Neural cell (in vitro differentiated cells): ENCODE results near the gene CAMSAP2. TPM values are rescaled to one million over a fixed set of nuclear protein-coding genes. Genes with fewer than 3 reads are reported as not detected.

Source experiments
- H2AFZ ChIP-seq: fragments of 200-600, 300-800 bp; sonication (generic), shearing (Covaris generic); 2 replicates; pipeline ENCODE4 v1.6.0; 2014; ENCODE audit warnings: low read depth, mild to moderate bottlenecking, antibody characterized with exemption, low read length, moderate library complexity
- H3F3A ChIP-seq: fragments of 200-600 bp; shearing (Covaris generic); 2 replicates; pipeline ENCODE4 v1.6.1; 2016; ENCODE audit warnings: mild to moderate bottlenecking, moderate library complexity, mixed read lengths, antibody characterized with exemption, low read length; ENCODE audit not compliant: insufficient read depth, poor library complexity, severe bottlenecking
- H3K27ac ChIP-seq: fragments of 200-600, 300-800 bp; sonication (generic), shearing (Covaris generic); 2 replicates; pipeline ENCODE4 v1.5.1; 2014; ENCODE audit warnings: mild to moderate bottlenecking, low read length, moderate library complexity
- H3K27me3 ChIP-seq: fragments of 300-800, 200-600 bp; sonication (generic), shearing (Covaris generic); 2 replicates; pipeline ENCODE4 v1.6.0; 2014; ENCODE audit warnings: mild to moderate bottlenecking, low read depth, low read length, moderate library complexity; ENCODE audit not compliant: insufficient read depth
- H3K36me3 ChIP-seq: fragments of 300-800, 200-600 bp; sonication (generic), shearing (Covaris generic); 2 replicates; pipeline ENCODE4 v1.5.1; 2014; ENCODE audit warnings: mild to moderate bottlenecking, antibody characterized with exemption, low read length, moderate library complexity; ENCODE audit not compliant: insufficient read depth
- H3K4me2 ChIP-seq: fragments of 300-800, 200-600 bp; sonication (generic), shearing (Covaris generic); 2 replicates; pipeline ENCODE4 v1.6.0; 2014; ENCODE audit warnings: mild to moderate bottlenecking, low read length
- H3K4me3 ChIP-seq: fragments of 300-800, 200-600 bp; sonication (generic), shearing (Covaris generic); 2 replicates; pipeline ENCODE4 v1.5.1; 2014; ENCODE audit warnings: mild to moderate bottlenecking, low read length, moderate library complexity
- H3K79me2 ChIP-seq: fragments of 200-600 bp; shearing (Covaris generic); replicated peaks from 2 replicates; pipeline ENCODE4 v1.6.0; 2014; ENCODE audit warnings: mild to moderate bottlenecking, low read length, moderate library complexity; ENCODE audit not compliant: insufficient read depth
- H3K9ac ChIP-seq: fragments of 300-800, 200-600 bp; sonication (generic), shearing (Covaris generic); 2 replicates; pipeline ENCODE4 v1.6.1; 2016; ENCODE audit warnings: mild to moderate bottlenecking, low read length, mixed read lengths
- H3K9me2 ChIP-seq: fragments of 200-600 bp; shearing (Covaris generic); 2 replicates; pipeline ENCODE4 v1.6.1; 2016; ENCODE audit warnings: mild to moderate bottlenecking, low read length, mixed read lengths; ENCODE audit not compliant: insufficient read depth
- H3K9me3 ChIP-seq: fragments of 200-600, 300-800 bp; sonication (generic), shearing (Covaris generic); 2 replicates; pipeline ENCODE4 v1.6.1; 2016; ENCODE audit warnings: mild to moderate bottlenecking, mixed run types, low read length, moderate library complexity, mixed read lengths
- H4K20me1 ChIP-seq: fragments of 200-600 bp; shearing (Covaris generic); 2 replicates; pipeline ENCODE4 v1.6.1; 2016; ENCODE audit warnings: mild to moderate bottlenecking, mixed run types; ENCODE audit not compliant: insufficient read depth
- CTCF ChIP-seq: fragments of 450-650 bp; IDR thresholded peaks from 2 replicates; pipeline ENCODE4 v1.5.1; 2014; ENCODE audit warnings: antibody characterized with exemption, mild to moderate bottlenecking, moderate library complexity; ENCODE audit not compliant: poor library complexity, severe bottlenecking
- EP300 ChIP-seq: fragments of 450-650 bp; conservative IDR thresholded peaks from 2 replicates; pipeline ENCODE4 v1.6.1; 2014; ENCODE audit warnings: antibody characterized with exemption, mild to moderate bottlenecking, moderate library complexity; ENCODE audit not compliant: poor library complexity, severe bottlenecking
- EZH2 ChIP-seq: fragments of 200-600, 300-800 bp; shearing (Covaris generic), sonication (generic); IDR thresholded peaks from 2 replicates; pipeline ENCODE4 v1.6.1; 2014; ENCODE audit warnings: antibody characterized with exemption, low read length, borderline replicate concordance, mild to moderate bottlenecking; ENCODE audit not compliant: insufficient read depth, poor library complexity, severe bottlenecking
- MXI1 ChIP-seq: fragments of 450-650 bp; conservative IDR thresholded peaks from 2 replicates; pipeline ENCODE4 v1.6.1; 2014; ENCODE audit warnings: antibody characterized with exemption, mild to moderate bottlenecking; ENCODE audit not compliant: poor library complexity, severe bottlenecking
- POLR2AphosphoS5 ChIP-seq: IDR thresholded peaks from 2 replicates; pipeline ENCODE4 v1.6.1; 2012
- RAD21 ChIP-seq: fragments of 450-650 bp; conservative IDR thresholded peaks from 2 replicates; pipeline ENCODE4 v1.6.1; 2014; ENCODE audit warnings: antibody characterized with exemption, mild to moderate bottlenecking, moderate library complexity
- REST ChIP-seq: IDR thresholded peaks from 2 replicates; pipeline ENCODE4 v1.6.1; 2012; ENCODE audit warnings: borderline replicate concordance
- SMC3 ChIP-seq: fragments of 450-650 bp; conservative IDR thresholded peaks from 2 replicates; pipeline ENCODE4 v1.6.1; 2014; ENCODE audit warnings: antibody characterized with exemption, mild to moderate bottlenecking, moderate library complexity; ENCODE audit not compliant: poor library complexity
- TAF1 ChIP-seq: IDR thresholded peaks from 2 replicates; pipeline ENCODE4 v1.6.1; 2012; ENCODE audit warnings: low read depth
- polyA plus RNA-seq: library from polyadenylated mRNA; depleted of rRNA; stranded (reverse); fragments of >200 nt; gene quantifications from 2 replicates; pipeline ENCODE4 v1.2.3, GENCODE V29; 2014

CAMSAP2 gene
- polyA plus RNA-seq, 1 donor from 2014 or later, result 52.7 TPM

- no peaks in the 10 kb centered on the region for H3K36me3 ChIP-seq
- no peaks in the 10 kb centered on the region for H3K79me2 ChIP-seq
- no peaks in the 10 kb centered on the region for H3K9me2 ChIP-seq
- H3K4me3 ChIP-seq, result no peak overlapping the region
- no peaks in the 10 kb centered on the region for H4K20me1 ChIP-seq
- no peaks in the 10 kb centered on the region for H3F3A ChIP-seq
- no peaks in the 10 kb centered on the region for H3K9me3 ChIP-seq
- no peak overlapping the region for H3K27ac ChIP-seq
- no peak overlapping the region for H2AFZ ChIP-seq
- H3K27me3 ChIP-seq, result no peaks in the 10 kb centered on the region
- no peak overlapping the region for H3K4me2 ChIP-seq
- no peak for TF ChIP-seq EZH2
- no peak for TF ChIP-seq MXI1
- no peak for TF ChIP-seq EP300
- TF ChIP-seq TAF1, result no peak
- no peak for TF ChIP-seq SMC3
- TF ChIP-seq REST, result no peak
- no peak for TF ChIP-seq POLR2AphosphoS5
- no peak for TF ChIP-seq CTCF
- no peak for TF ChIP-seq RAD21
- H3K9ac ChIP-seq, result no peak overlapping the region
These were observed 8.8 kb upstream of the CAMSAP2 start for GRCh38 chr1:200729863-200730262.

GRCh38 chr1:200731654-200732332 is 6.9 kb upstream of the CAMSAP2 start:
- Histone ChIP-seq H4K20me1 (no peaks in the 10 kb centered on the region), H3F3A (no peaks in the 10 kb centered on the region), H3K4me2 (no peak overlapping the region), H3K9me3 (no peaks in the 10 kb centered on the region), H2AFZ (no peak overlapping the region), H3K27me3 (no peaks in the 10 kb centered on the region), H3K9me2 (no peaks in the 10 kb centered on the region), H3K9ac (no peak overlapping the region), H3K27ac (no peak overlapping the region), H3K36me3 (no peaks in the 10 kb centered on the region), H3K79me2 (no peaks in the 10 kb centered on the region), H3K4me3 (no peak overlapping the region)
- TF ChIP-seq EZH2 (no peak), CTCF (no peak), RAD21 (no peak)
